Uterus (tissue), 4 donors: Measurements from ENCODE around the gene BRMS1. TPM values are rescaled to one million over a fixed set of nuclear protein-coding genes. Genes with fewer than 3 reads are reported as not detected.

Source experiments
- DNase-seq, 2 donors: peaks; one replicate each; pipeline ENCODE4 v3.0.0-alpha.2; 2019 to 2020
- H3K27ac ChIP-seq, 2 donors: fragments of 200-600 bp; sonication (generic); 1 replicate in 1 of 2; 2 replicates in 1 of 2; pipeline ENCODE4 v1.5.1; 2016 to 2018
- H3K27me3 ChIP-seq, 2 donors: fragments of 200-600 bp; sonication (generic); one replicate each; pipeline ENCODE4 v1.5.1; 2018 to 2019; ENCODE audit warnings: control low read depth in 1 of 2
- H3K36me3 ChIP-seq, 2 donors: fragments of 200-600 bp; sonication (generic); one replicate each; pipeline ENCODE4 v1.5.1; 2019; ENCODE audit warnings: control low read depth in 1 of 2
- H3K4me1 ChIP-seq, 2 donors: fragments of 200-600 bp; sonication (generic); one replicate each; pipeline ENCODE4 v1.5.1; 2018 to 2019; ENCODE audit warnings: control low read depth in 1 of 2
- H3K4me3 ChIP-seq, 2 donors: fragments of 200-600 bp; sonication (generic); 1 replicate in 1 of 2; 2 replicates in 1 of 2; pipeline ENCODE4 v1.5.1; 2018 to 2019; ENCODE audit warnings: mild to moderate bottlenecking in 1 of 2
- H3K9me3 ChIP-seq, 2 donors: fragments of 200-600 bp; sonication (generic); one replicate each; pipeline ENCODE4 v1.5.1; 2019; ENCODE audit warnings: control low read depth in 1 of 2
- CTCF ChIP-seq, 4 experiments: fragments of 200-600 bp in 2 of 4; fragments of 450-650 bp in 2 of 4; sonication (generic) in 2 of 4; IDR thresholded peaks; one replicate each; pipeline ENCODE4 v1.5.1; 2016 to 2019; ENCODE audit warnings: antibody characterized with exemption in 4 of 4, mild to moderate bottlenecking in 2 of 4, moderate library complexity in 1 of 4
- POLR2A ChIP-seq, 2 donors: fragments of 450-650 bp; IDR thresholded peaks; one replicate each; pipeline ENCODE4 v1.6.1; 2016; ENCODE audit warnings: antibody characterized with exemption in 2 of 2, mild to moderate bottlenecking in 1 of 2, moderate library complexity in 1 of 2
- intact Hi-C: fragments of 100-400 bp; cut with DNase I; formaldehyde crosslinking; loops from one replicate; pipeline ENCODE4 v1.15.1; 2023; ENCODE audit warnings: low total_unique reads
- total RNA-seq, 4 donors: library from RNA; depleted of rRNA in 3 of 4; stranded (reverse); fragments of >200 nt in 3 of 4; gene quantifications; one replicate each; pipeline versions ENCODE4 v1.1.0 to v1.2.4, GENCODE V29; 2014 to 2023
- donor health status: DM: yes; HTN: yes; CAD: no.

BRMS1 gene, protein sequence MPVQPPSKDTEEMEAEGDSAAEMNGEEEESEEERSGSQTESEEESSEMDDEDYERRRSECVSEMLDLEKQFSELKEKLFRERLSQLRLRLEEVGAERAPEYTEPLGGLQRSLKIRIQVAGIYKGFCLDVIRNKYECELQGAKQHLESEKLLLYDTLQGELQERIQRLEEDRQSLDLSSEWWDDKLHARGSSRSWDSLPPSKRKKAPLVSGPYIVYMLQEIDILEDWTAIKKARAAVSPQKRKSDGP
- total RNA-seq: 10 to 100 TPM; 15.0 to 77.4 (median 21.9) TPM

DNA sequence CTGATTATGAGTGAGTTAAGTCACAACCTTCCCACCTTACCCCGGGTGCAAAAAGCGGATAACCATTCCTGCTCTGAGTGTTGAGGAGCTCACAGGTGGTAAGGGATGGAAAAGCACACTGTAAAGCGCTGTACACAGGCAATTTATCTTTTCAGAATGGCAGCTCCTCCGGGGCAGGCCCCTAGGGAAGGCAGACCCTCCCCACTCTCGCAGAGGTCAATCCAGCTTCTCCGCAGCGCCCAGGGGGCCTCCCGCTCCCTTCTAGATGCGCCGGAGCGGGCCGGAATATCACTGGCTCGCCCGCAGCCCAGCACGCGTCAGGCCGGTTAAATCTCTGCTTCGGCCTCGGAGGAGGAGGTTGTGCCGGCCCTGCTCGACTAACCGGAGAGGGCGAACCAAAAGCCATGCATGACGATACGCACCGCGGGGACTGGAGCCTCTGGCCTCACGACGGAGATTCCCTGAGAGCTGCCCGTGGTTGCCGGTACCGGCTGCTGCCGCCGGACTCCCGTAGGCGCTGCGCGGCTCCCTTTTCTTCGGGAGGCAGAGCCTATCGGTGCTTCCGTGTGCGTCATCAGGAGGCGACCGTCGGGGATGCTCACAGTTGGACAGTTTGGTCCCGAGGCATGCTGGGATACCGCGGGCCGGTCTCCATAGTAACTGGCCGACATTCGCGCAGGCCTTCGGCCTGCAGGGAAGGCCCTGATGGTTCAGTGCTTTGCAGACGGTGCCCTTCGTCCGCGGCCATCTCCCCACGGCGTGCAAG lies at the start of gene BRMS1:
BRMS1 (minus strand) TSS at position 555 of the 766 bp plus-strand sequence. CDS start 2,870 bp downstream, outside the sequence.
- DNase-seq: peak; percentile 97 to 99
- Histone ChIP-seq H3K9me3 (no peaks in the 10 kb centered on the region), H3K36me3 (no peaks in the 10 kb centered on the region), H3K4me1 (peaks cover 12 to 13% of the 10 kb centered on the region in 2 donors), H3K4me3 (peak within 1 kb of the TSS; percentile 94 to 99), H3K27me3 (no peaks in the 10 kb centered on the region), H3K27ac (peak within 1 kb of the TSS; percentile 67 to 73)
- intact Hi-C loops: no loop called here
- peak; percentile 58 to 74 for TF ChIP-seq POLR2A (IDR thresholded peaks at IDR 0.05)
- peak; percentile 21 to 56 (median 32) for TF ChIP-seq CTCF (IDR thresholded peaks at IDR 0.05)

GRCh38 chr11:66393954-66394353 lies 49.0 kb upstream of the BRMS1 start:
- no peak overlapping the region for H3K4me3 ChIP-seq
- no peak overlapping the region for H3K27ac ChIP-seq
- intact Hi-C loops: no loop called here
- H3K9me3 ChIP-seq: no peaks in the 10 kb centered on the region
- TF ChIP-seq POLR2A (IDR thresholded peaks at IDR 0.05): no peak
- TF ChIP-seq CTCF (IDR thresholded peaks at IDR 0.05): no peak
- no peaks in the 10 kb centered on the region for H3K36me3 ChIP-seq
- no peaks in the 10 kb centered on the region for H3K27me3 ChIP-seq
- no peaks in the 10 kb centered on the region for H3K4me1 ChIP-seq
- no peak for DNase-seq

GRCh38 chr11:66391322-66391721 lies 46.4 kb upstream of the BRMS1 start:
- no peaks in the 10 kb centered on the region for H3K9me3 ChIP-seq
- H3K27ac ChIP-seq: no peak overlapping the region
- no peak overlapping the region for H3K4me3 ChIP-seq
- no peak for DNase-seq
- H3K27me3 ChIP-seq: no peaks in the 10 kb centered on the region
- intact Hi-C loops: no loop called here
- H3K4me1 ChIP-seq: no peaks in the 10 kb centered on the region
- H3K36me3 ChIP-seq: no peaks in the 10 kb centered on the region
- no peak for TF ChIP-seq CTCF (IDR thresholded peaks at IDR 0.05)
- TF ChIP-seq POLR2A (IDR thresholded peaks at IDR 0.05): no peak

DNA sequence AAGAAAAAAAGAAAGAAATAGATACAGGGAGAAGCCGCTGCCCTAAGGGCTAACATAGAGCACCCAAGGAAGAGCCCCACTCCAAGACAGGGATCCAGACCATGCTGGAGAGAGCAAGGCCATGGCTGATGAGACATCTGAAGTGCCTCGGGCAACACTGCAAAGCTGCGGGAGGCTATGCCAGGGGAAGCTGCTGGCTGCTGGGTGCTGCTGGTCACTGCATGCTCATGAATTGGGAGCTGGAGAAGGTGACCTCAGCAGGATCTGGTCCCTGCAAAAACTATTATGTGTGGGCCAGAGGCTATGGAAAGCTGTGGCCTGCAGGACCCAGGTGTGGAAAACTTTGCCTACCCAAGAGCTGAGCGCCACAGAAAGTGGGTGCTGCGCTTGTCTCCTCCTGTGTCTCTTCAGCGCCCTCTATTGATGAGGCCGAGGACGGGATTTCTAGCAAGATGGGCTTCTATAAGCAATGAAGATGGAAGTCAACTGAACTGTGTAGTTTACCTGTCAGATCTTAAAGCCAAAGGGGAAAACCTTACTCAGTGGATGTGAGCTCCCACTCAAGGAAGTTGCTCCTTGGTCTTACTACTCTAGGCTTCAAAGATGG lies 44.0 kb upstream of the BRMS1 start:
- intact Hi-C loops: no loop called here
- DNase-seq: no peak
- Histone ChIP-seq H3K9me3 (no peaks in the 10 kb centered on the region), H3K27me3 (no peaks in the 10 kb centered on the region), H3K27ac (no peak overlapping the region), H3K4me3 (no peak overlapping the region), H3K36me3 (no peaks in the 10 kb centered on the region), H3K4me1 (no peaks in the 10 kb centered on the region)
- no peak for TF ChIP-seq POLR2A (IDR thresholded peaks at IDR 0.05)
- peak in 3 of 4 experiments; percentile 22 to 33 (median 31) for TF ChIP-seq CTCF (IDR thresholded peaks at IDR 0.05)
